LNCaP clone FGC (cell line): ENCODE measurements around the gene STK24.

ENCODE experiments used
- DNase-seq: peaks from one replicate; pipeline ENCODE4 v3.0.0-alpha.2; 2011; ENCODE audit warnings: low read depth
- H3K4me3 ChIP-seq: 2 replicates; pipeline ENCODE4 v1.5.1; 2011; ENCODE audit warnings: mild to moderate bottlenecking, low read depth, low read length, control low read depth
- CTCF ChIP-seq: IDR thresholded peaks from 2 replicates; pipeline ENCODE4 v1.5.1; 2012; ENCODE audit warnings: mild to moderate bottlenecking; ENCODE audit not compliant: control insufficient read depth, insufficient read depth; ENCODE audit errors: extremely low read depth

STK24 gene

GRCh38 chr13:98484289-98485219 is 92.4 kb downstream of the STK24 start:
- TF ChIP-seq CTCF = no peak
- peak overlapping the region; percentile 31 for H3K4me3 ChIP-seq
- peak; percentile 84 for DNase-seq

GRCh38 chr13:98483601-98484288 is 93.2 kb downstream of the STK24 start:
- H3K4me3 ChIP-seq = peak overlapping the region; percentile 31
- no peak for DNase-seq
- TF ChIP-seq CTCF = no peak

- DNase-seq = no peak
- H3K4me3 ChIP-seq = no peak overlapping the region
- TF ChIP-seq CTCF = peak; percentile 39
Observed at GRCh38 chr13:98482476-98483444, 94.1 kb downstream of the STK24 start.

- H3K4me3 ChIP-seq = no peak overlapping the region
- DNase-seq = peak; percentile 80
- no peak for TF ChIP-seq CTCF
Observed at GRCh38 chr13:98480915-98481877, 95.7 kb downstream of the STK24 start.

GRCh38 chr13:98479496-98480003 is 97.4 kb downstream of the STK24 start:
- no peak for DNase-seq
- H3K4me3 ChIP-seq = no peak overlapping the region
- no peak for TF ChIP-seq CTCF
